Esophagus muscularis mucosa (tissue), 4 donors: ENCODE results near the gene TMUB1.

Experiments
- CTCF ChIP-seq, 3 experiments: fragments of 200-600 bp in 2 of 3; fragments of 450-650 bp in 1 of 3; sonication (generic) in 2 of 3; IDR thresholded peaks; one replicate each; pipeline ENCODE4 v1.5.1; 2017 to 2019; ENCODE audit warnings: antibody characterized with exemption in 3 of 3, mild to moderate bottlenecking in 2 of 3, moderate library complexity in 1 of 3
- EP300 ChIP-seq: sonication (generic); formaldehyde crosslinking; IDR thresholded peaks from one replicate; pipeline ENCODE4 v1.6.1; 2017; ENCODE audit warnings: antibody characterized with exemption
- POLR2A ChIP-seq: fragments of 450-650 bp; IDR thresholded peaks from one replicate; pipeline ENCODE4 v1.6.1; 2017; ENCODE audit warnings: antibody characterized with exemption, moderate library complexity, mild to moderate bottlenecking, low read depth
- POLR2AphosphoS5 ChIP-seq, 2 donors: sonication (generic); formaldehyde crosslinking; IDR thresholded peaks; one replicate each; pipeline ENCODE4 v1.6.1; 2017; ENCODE audit warnings: antibody characterized with exemption in 2 of 2

GRCh38 chr7:151076863-151077704, 6.2 kb downstream of the TMUB1 start:
- TF ChIP-seq CTCF (IDR thresholded peaks at IDR 0.05): peak in 1 of 3 experiments; percentile 17
- TF ChIP-seq POLR2AphosphoS5 (IDR thresholded peaks at IDR 0.05): no peak
- no peak for TF ChIP-seq POLR2A
- no peak for TF ChIP-seq EP300
